GM12878 (cell line): ENCODE results near the gene UEVLD. TPM values are rescaled to one million over a fixed set of nuclear protein-coding genes. Genes with fewer than 3 reads are reported as not detected.

Source experiments
- ATAC-seq: fragments of 200-7000 bp; cut with Tn5 transposase; 3 replicates; pipeline ENCODE4 v1.9.1; 2020; ENCODE audit warnings: mild to moderate bottlenecking, moderate library complexity
- BruUV-seq: library from RNA; stranded (reverse); fragments of 400-500 nt; replicated peaks from 2 replicates; lab custom pipeline; 2021; lab: Mats Ljungman, UMichigan
- CTCF ChIA-PET: fragments of 300-600 bp; sonication (Branson Sonifier 250); formaldehyde crosslinking; extraction: SDS; loops from one replicate; lab custom pipeline; 2021; ENCODE audit warnings: inconsistent platforms; lab: Yijun Ruan, JAX
- POLR2A ChIA-PET: fragments of 350-600 bp; formaldehyde crosslinking; extraction: SDS; loops from one replicate; lab custom pipeline; 2021; ENCODE audit warnings: inconsistent platforms; lab: Charles Lee
- RAD21 ChIA-PET: fragments of 300-600 bp; sonication (Branson Sonifier 250); formaldehyde crosslinking; loops from one replicate; lab custom pipeline; 2023; ENCODE audit warnings: antibody characterized with exemption; ENCODE audit not compliant: unreplicated experiment; lab: Charles Lee
- SMC1A ChIA-PET: fragments of 300-600 bp; sonication (Branson Sonifier 250); formaldehyde crosslinking; loops from one replicate; lab custom pipeline; 2023; ENCODE audit not compliant: unreplicated experiment, uncharacterized antibody; lab: Charles Lee
- DNase-seq: peaks from one replicate; pipeline ENCODE4 v3.0.0-alpha.2; 2011; ENCODE audit warnings: low read depth, low spot score
- FAIRE-seq: peaks from 3 replicates; lab custom pipeline; 2011; peaks lifted over from hg19 to GRCh38; lab: Jason Lieb, UNC
- H2AFZ ChIP-seq: 2 replicates; pipeline ENCODE4 v1.6.0; 2011; ENCODE audit warnings: low read depth, low read length, control low read depth; ENCODE audit not compliant: control insufficient read depth
- H3K27ac ChIP-seq: 2 replicates; pipeline ENCODE4 v1.5.1; 2011; ENCODE audit warnings: control low read depth; ENCODE audit not compliant: control insufficient read depth, insufficient read depth
- H3K27me3 ChIP-seq, 2 experiments: replicated peaks in 1 of 2; 2 replicates each; pipeline versions ENCODE4 v1.6.0 to v1.6.1; 2011; ENCODE audit warnings: low read length in 1 of 2; ENCODE audit not compliant: control insufficient read depth in 2 of 2, insufficient read depth in 2 of 2
- H3K36me3 ChIP-seq, 2 experiments: 2 replicates each; pipeline ENCODE4 v1.5.1; 2011; ENCODE audit warnings: low read length in 1 of 2; ENCODE audit not compliant: control insufficient read depth in 2 of 2, insufficient read depth in 2 of 2
- H3K4me1 ChIP-seq: 2 replicates; pipeline ENCODE4 v1.6.1; 2011; ENCODE audit warnings: mild to moderate bottlenecking, low read length, moderate library complexity, mixed read lengths; ENCODE audit not compliant: control insufficient read depth, insufficient read depth
- H3K4me2 ChIP-seq: 2 replicates; pipeline ENCODE4 v1.6.0; 2011; ENCODE audit warnings: control low read depth; ENCODE audit not compliant: control insufficient read depth, insufficient read depth
- H3K4me3 ChIP-seq: fragments of 200-600 bp; sonication (generic); 2 replicates; pipeline ENCODE4 v1.5.1; 2016
- H3K79me2 ChIP-seq: 2 replicates; pipeline ENCODE4 v1.6.0; 2011; ENCODE audit warnings: low read length; ENCODE audit not compliant: control insufficient read depth, insufficient read depth
- H3K9ac ChIP-seq: 2 replicates; pipeline ENCODE4 v1.8.0; 2011; ENCODE audit warnings: low read length, control low read depth, mixed read lengths; ENCODE audit not compliant: control insufficient read depth, insufficient read depth
- H3K9me3 ChIP-seq: replicated peaks from 3 replicates; pipeline ENCODE4 v1.5.1; 2011; ENCODE audit warnings: mild to moderate bottlenecking, low read length; ENCODE audit not compliant: control insufficient read depth, insufficient read depth
- H4K20me1 ChIP-seq: 2 replicates; pipeline ENCODE4 v1.6.0; 2011; ENCODE audit not compliant: control insufficient read depth, insufficient read depth
- BMI1 ChIP-seq: fragments of 450-650 bp; IDR thresholded peaks from 2 replicates; pipeline ENCODE4 v1.6.1; 2016; ENCODE audit warnings: mild to moderate bottlenecking, moderate library complexity, borderline replicate concordance
- CREB1 ChIP-seq: IDR thresholded peaks from 2 replicates; pipeline ENCODE4 v1.6.1; 2012; ENCODE audit warnings: low read depth, mild to moderate bottlenecking, inconsistent platforms
- ESRRA ChIP-seq: IDR thresholded peaks from 2 replicates; pipeline ENCODE4 v1.6.1; 2012; ENCODE audit warnings: mild to moderate bottlenecking, low read length, improper control_type of control experiment
- MEF2B ChIP-seq: fragments of 450-650 bp; IDR thresholded peaks from 2 replicates; pipeline ENCODE4 v1.6.1; 2018; ENCODE audit warnings: mild to moderate bottlenecking, moderate library complexity; ENCODE audit not compliant: partially characterized antibody, poor library complexity, severe bottlenecking
- MXI1 ChIP-seq: fragments of 150-350 bp; IDR thresholded peaks from 2 replicates; pipeline ENCODE4 v1.6.1; 2011; ENCODE audit warnings: low read depth, mild to moderate bottlenecking, inconsistent platforms, low read length, improper control_type of control experiment
- NFYA ChIP-seq: IDR thresholded peaks from 2 replicates; pipeline ENCODE4 v1.6.1; 2011; ENCODE audit warnings: low read depth, mild to moderate bottlenecking, low read length, improper control_type of control experiment, borderline replicate concordance
- NR2C2 ChIP-seq: IDR thresholded peaks from 2 replicates; pipeline ENCODE4 v1.6.1; 2011; ENCODE audit warnings: borderline replicate concordance, low read depth; ENCODE audit not compliant: control insufficient read depth, insufficient read length
- RB1 ChIP-seq: fragments of 450-650 bp; formaldehyde crosslinking; IDR thresholded peaks from 2 replicates; pipeline ENCODE4 v1.6.1; 2017; ENCODE audit warnings: mild to moderate bottlenecking, borderline replicate concordance
- SMARCA5 ChIP-seq: fragments of 450-650 bp; IDR thresholded peaks from 2 replicates; pipeline ENCODE4 v1.6.1; 2017; ENCODE audit warnings: mild to moderate bottlenecking
- SREBF2 ChIP-seq: IDR thresholded peaks from 2 replicates; pipeline ENCODE4 v1.6.1; 2012; ENCODE audit warnings: mild to moderate bottlenecking, low read length
- TBL1XR1 ChIP-seq: IDR thresholded peaks from 2 replicates; pipeline ENCODE4 v1.6.1; 2012; ENCODE audit warnings: low read depth, low read length, improper control_type of control experiment
- TCF12 ChIP-seq: IDR thresholded peaks from 2 replicates; pipeline ENCODE4 v1.6.1; 2011; ENCODE audit warnings: low read depth, mild to moderate bottlenecking, low read length
- ZNF207 ChIP-seq: fragments of 450-650 bp; IDR thresholded peaks from 2 replicates; pipeline ENCODE4 v1.6.1; 2014; ENCODE audit warnings: antibody characterized with exemption, mild to moderate bottlenecking, borderline replicate concordance
- ZNF274 ChIP-seq: IDR thresholded peaks from one replicate; pipeline ENCODE4 v1.8.0; 2011; ENCODE audit not compliant: insufficient read length, insufficient read depth
- WGBS: methylation state at CpG from one replicate; pipeline ENCODE4 v1.1.6; 2016; ENCODE audit warnings: low lambda C conversion rate; ENCODE audit not compliant: insufficient replicate concordance, insufficient coverage; ENCODE audit errors: missing lambda C conversion rate; 5-methylcytosine and 5-hydroxymethylcytosine counted together
- in situ Hi-C: fragments of 300-500 bp; cut with MboI; formaldehyde crosslinking; loops from 9 replicates; pipeline ENCODE4 v1.14.3; 2018; ENCODE audit warnings: mixed read lengths
- intact Hi-C: fragments of 100-400 bp; cut with micrococcal nuclease; formaldehyde crosslinking; loops from one replicate; pipeline ENCODE4 v1.14.2; 2022; ENCODE audit not compliant: unreplicated experiment
- polyA plus RNA-seq, 11 experiments: library from polyadenylated mRNA; depleted of rRNA in 4 of 11; unstranded in 6 of 11; stranded (reverse) in 5 of 11; fragments of >200 nt; fragmentation: Nextera tagmentation in 4 of 11; fragmentation: Illumina TruSeq in 1 of 11; extraction: Ambion mirVana in 4 of 11; extraction: Trizol in 1 of 11; gene quantifications; 1 replicate in 1 of 11; 2 replicates in 10 of 11; pipeline versions ENCODE4 v1.2.1 to v1.2.3, GENCODE V29; 2011 to 2016; ENCODE audit warnings: inconsistent platforms in 2 of 11, missing spikeins in 2 of 11, low read depth in 1 of 11
- total RNA-seq, 4 experiments: library from RNA; depleted of rRNA in 3 of 4; stranded (reverse); fragments of >200 nt in 3 of 4; fragmentation: Illumina TruSeq in 1 of 4; extraction: Trizol in 1 of 4; gene quantifications; 2 replicates each; pipeline versions ENCODE4 v1.2.1 to v1.2.3, GENCODE V29; 2013 to 2021
- TF ChIP-seq, protein P1 (sequence below): IDR thresholded peaks from 2 replicates; pipeline ENCODE4 v1.6.1; 2012; ENCODE audit warnings: mild to moderate bottlenecking, low read depth, low read length
- TF ChIP-seq, protein P2 (sequence below): fragments of 450-650 bp; IDR thresholded peaks from 2 replicates; pipeline ENCODE4 v1.6.1; 2016; ENCODE audit warnings: mild to moderate bottlenecking
- TF ChIP-seq, protein P3 (sequence below): fragments of 450-650 bp; IDR thresholded peaks from 2 replicates; pipeline ENCODE4 v1.6.1; 2017; ENCODE audit warnings: borderline replicate concordance

The UEVLD gene
- total and polyA plus RNA-seq, 10 of the 15 experiments (the other 5 are each of a cell fraction or from before 2014, with no cell fraction given), result 6.5 to 16.3 (median 13.4) TPM

DNA sequence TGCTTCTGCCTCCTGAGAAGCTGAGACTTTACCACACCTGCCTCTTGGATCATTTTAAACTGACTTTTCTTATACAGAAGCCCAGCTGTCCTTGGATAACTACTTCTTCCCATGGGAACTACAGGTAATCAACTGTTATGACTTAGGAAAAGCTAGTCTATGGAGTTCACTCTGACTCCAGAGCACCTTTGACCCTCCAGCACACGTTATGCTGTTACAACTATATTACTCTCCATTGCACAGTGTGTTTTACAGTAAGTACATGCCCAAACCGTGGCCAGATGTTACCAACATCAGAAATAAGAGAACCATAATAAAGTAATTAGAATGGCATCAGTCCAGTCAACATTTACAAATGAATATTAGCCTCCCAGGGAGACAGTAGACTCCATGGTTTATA lies 40.5 kb downstream of the UEVLD start:
- in situ Hi-C loops, result no loop called here
- Histone ChIP-seq H3K36me3 (peaks cover 0 to 6% of the 10 kb centered on the region in 2 experiments; a peak in 2 of 4 replicates), H3K27me3 (no peaks in the 10 kb centered on the region), H3K4me2 (no peak overlapping the region), H3K4me3 (no peak overlapping the region), H2AFZ (no peak overlapping the region), H4K20me1 (no peaks in the 10 kb centered on the region), H3K9ac (no peak overlapping the region), H3K27ac (no peak overlapping the region), H3K9me3 (no peaks in the 10 kb centered on the region), H3K79me2 (no peaks in the 10 kb centered on the region), H3K4me1 (no peaks in the 10 kb centered on the region)
- 20% methylated on average over 2 of the region's 2 CpGs for WGBS
- intact Hi-C loops, result no loop called here
- TF ChIP-seq, protein P1, sequence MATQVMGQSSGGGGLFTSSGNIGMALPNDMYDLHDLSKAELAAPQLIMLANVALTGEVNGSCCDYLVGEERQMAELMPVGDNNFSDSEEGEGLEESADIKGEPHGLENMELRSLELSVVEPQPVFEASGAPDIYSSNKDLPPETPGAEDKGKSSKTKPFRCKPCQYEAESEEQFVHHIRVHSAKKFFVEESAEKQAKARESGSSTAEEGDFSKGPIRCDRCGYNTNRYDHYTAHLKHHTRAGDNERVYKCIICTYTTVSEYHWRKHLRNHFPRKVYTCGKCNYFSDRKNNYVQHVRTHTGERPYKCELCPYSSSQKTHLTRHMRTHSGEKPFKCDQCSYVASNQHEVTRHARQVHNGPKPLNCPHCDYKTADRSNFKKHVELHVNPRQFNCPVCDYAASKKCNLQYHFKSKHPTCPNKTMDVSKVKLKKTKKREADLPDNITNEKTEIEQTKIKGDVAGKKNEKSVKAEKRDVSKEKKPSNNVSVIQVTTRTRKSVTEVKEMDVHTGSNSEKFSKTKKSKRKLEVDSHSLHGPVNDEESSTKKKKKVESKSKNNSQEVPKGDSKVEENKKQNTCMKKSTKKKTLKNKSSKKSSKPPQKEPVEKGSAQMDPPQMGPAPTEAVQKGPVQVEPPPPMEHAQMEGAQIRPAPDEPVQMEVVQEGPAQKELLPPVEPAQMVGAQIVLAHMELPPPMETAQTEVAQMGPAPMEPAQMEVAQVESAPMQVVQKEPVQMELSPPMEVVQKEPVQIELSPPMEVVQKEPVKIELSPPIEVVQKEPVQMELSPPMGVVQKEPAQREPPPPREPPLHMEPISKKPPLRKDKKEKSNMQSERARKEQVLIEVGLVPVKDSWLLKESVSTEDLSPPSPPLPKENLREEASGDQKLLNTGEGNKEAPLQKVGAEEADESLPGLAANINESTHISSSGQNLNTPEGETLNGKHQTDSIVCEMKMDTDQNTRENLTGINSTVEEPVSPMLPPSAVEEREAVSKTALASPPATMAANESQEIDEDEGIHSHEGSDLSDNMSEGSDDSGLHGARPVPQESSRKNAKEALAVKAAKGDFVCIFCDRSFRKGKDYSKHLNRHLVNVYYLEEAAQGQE, result no peak
- TF ChIP-seq TBL1XR1, result no peak
- no peak for TF ChIP-seq NFYA
- no peak for TF ChIP-seq ZNF274
- no peak for TF ChIP-seq SMARCA5
- TF ChIP-seq ZNF207, result no peak
- TF ChIP-seq, protein P2, sequence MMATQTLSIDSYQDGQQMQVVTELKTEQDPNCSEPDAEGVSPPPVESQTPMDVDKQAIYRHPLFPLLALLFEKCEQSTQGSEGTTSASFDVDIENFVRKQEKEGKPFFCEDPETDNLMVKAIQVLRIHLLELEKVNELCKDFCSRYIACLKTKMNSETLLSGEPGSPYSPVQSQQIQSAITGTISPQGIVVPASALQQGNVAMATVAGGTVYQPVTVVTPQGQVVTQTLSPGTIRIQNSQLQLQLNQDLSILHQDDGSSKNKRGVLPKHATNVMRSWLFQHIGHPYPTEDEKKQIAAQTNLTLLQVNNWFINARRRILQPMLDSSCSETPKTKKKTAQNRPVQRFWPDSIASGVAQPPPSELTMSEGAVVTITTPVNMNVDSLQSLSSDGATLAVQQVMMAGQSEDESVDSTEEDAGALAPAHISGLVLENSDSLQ, result no peak
- TF ChIP-seq, protein P3, sequence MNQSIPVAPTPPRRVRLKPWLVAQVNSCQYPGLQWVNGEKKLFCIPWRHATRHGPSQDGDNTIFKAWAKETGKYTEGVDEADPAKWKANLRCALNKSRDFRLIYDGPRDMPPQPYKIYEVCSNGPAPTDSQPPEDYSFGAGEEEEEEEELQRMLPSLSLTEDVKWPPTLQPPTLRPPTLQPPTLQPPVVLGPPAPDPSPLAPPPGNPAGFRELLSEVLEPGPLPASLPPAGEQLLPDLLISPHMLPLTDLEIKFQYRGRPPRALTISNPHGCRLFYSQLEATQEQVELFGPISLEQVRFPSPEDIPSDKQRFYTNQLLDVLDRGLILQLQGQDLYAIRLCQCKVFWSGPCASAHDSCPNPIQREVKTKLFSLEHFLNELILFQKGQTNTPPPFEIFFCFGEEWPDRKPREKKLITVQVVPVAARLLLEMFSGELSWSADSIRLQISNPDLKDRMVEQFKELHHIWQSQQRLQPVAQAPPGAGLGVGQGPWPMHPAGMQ, result no peak
- TF ChIP-seq CREB1, result no peak
- TF ChIP-seq SREBF2, result no peak
- no peak for TF ChIP-seq BMI1
- TF ChIP-seq RB1, result no peak
- TF ChIP-seq ESRRA, result no peak
- TF ChIP-seq MXI1, result no peak
- TF ChIP-seq TCF12, result no peak
- no peak for TF ChIP-seq MEF2B
- no peak for TF ChIP-seq NR2C2
- no peak for ATAC-seq
- POLR2A ChIA-PET, result no interaction called here
- RAD21 ChIA-PET, result no interaction called here
- SMC1A ChIA-PET, result interaction anchor here (1.0 kb wide), 1 partner anchor 103 kb away, joined by 3 read pairs; no protein-coding TSS in a partner anchor
- CTCF ChIA-PET, result no interaction called here
- no TSS peak for BruUV-seq
- no peak for DNase-seq
- FAIRE-seq, result no peak
